Loucy (cell line): ENCODE measurements around the gene CALHM2.

Source experiments
- H2AFZ ChIP-seq: fragments of 200-600 bp; sonication (generic); 2 replicates; pipeline ENCODE4 v1.6.0; 2016; ENCODE audit warnings: antibody characterized with exemption, mild to moderate bottlenecking, low read length, moderate library complexity
- H3F3A ChIP-seq: fragments of 200-600 bp; 2 replicates; pipeline ENCODE4 v1.6.0; 2016; ENCODE audit warnings: antibody characterized with exemption, low read depth, mild to moderate bottlenecking
- H3K27me3 ChIP-seq: fragments of 200-600 bp; sonication (generic); 2 replicates; pipeline ENCODE4 v1.6.1; 2014; ENCODE audit warnings: low read length, mild to moderate bottlenecking; ENCODE audit not compliant: insufficient read depth, poor library complexity, severe bottlenecking
- H3K36me3 ChIP-seq: fragments of 200-600 bp; sonication (generic); 2 replicates; pipeline ENCODE4 v1.6.1; 2016; ENCODE audit warnings: low read length; ENCODE audit not compliant: insufficient read depth
- H3K4me1 ChIP-seq: fragments of 200-600 bp; sonication (generic); 2 replicates; pipeline ENCODE4 v1.5.1; 2014; ENCODE audit warnings: low read length, mild to moderate bottlenecking; ENCODE audit not compliant: insufficient read depth, poor library complexity, severe bottlenecking
- H3K4me2 ChIP-seq: fragments of 200-600 bp; sonication (generic); 2 replicates; pipeline ENCODE4 v1.6.0; 2014; ENCODE audit warnings: antibody characterized with exemption, low read length, low read depth, mild to moderate bottlenecking; ENCODE audit not compliant: poor library complexity, severe bottlenecking
- H3K4me3 ChIP-seq: fragments of 200-600 bp; sonication (generic); 2 replicates; pipeline ENCODE4 v1.5.1; 2014; ENCODE audit warnings: low read length, mild to moderate bottlenecking, mixed read lengths; ENCODE audit not compliant: poor library complexity, severe bottlenecking
- H3K79me2 ChIP-seq: fragments of 200-600 bp; sonication (generic); 2 replicates; pipeline ENCODE4 v1.6.1; 2014; ENCODE audit warnings: low read length; ENCODE audit not compliant: insufficient read depth
- H3K9ac ChIP-seq: fragments of 200-600 bp; sonication (generic); 2 replicates; pipeline ENCODE4 v1.6.0; 2014; ENCODE audit warnings: mild to moderate bottlenecking, low read depth, low read length, moderate library complexity; ENCODE audit not compliant: poor library complexity, severe bottlenecking
- H3K9me2 ChIP-seq: fragments of 200-600 bp; sonication (generic); replicated peaks from 2 replicates; pipeline ENCODE4 v1.6.1; 2016; ENCODE audit warnings: low read depth, low read length, mixed read lengths
- H3K9me3 ChIP-seq: fragments of 200-600 bp; sonication (generic); 2 replicates; pipeline ENCODE4 v1.6.1; 2014; ENCODE audit warnings: mild to moderate bottlenecking, antibody characterized with exemption, low read length, low read depth; ENCODE audit not compliant: insufficient read depth
- H4K20me1 ChIP-seq: fragments of 200-600 bp; sonication (generic); 2 replicates; pipeline ENCODE4 v1.6.0; 2014; ENCODE audit warnings: antibody characterized with exemption, low read length, mild to moderate bottlenecking; ENCODE audit not compliant: insufficient read depth, poor library complexity, severe bottlenecking
- EZH2phosphoT487 ChIP-seq: fragments of 200-600 bp; IDR thresholded peaks from 2 replicates; pipeline ENCODE4 v1.6.1; 2018; ENCODE audit warnings: antibody characterized with exemption, mild to moderate bottlenecking, moderate library complexity, borderline replicate concordance
- TF ChIP-seq, protein P1 (sequence below): fragments of 200-600 bp; sonication (generic); conservative IDR thresholded peaks from 2 replicates; pipeline ENCODE4 v1.5.1; 2014; ENCODE audit warnings: mild to moderate bottlenecking, antibody characterized with exemption, low read length

Gene CALHM2

DNA sequence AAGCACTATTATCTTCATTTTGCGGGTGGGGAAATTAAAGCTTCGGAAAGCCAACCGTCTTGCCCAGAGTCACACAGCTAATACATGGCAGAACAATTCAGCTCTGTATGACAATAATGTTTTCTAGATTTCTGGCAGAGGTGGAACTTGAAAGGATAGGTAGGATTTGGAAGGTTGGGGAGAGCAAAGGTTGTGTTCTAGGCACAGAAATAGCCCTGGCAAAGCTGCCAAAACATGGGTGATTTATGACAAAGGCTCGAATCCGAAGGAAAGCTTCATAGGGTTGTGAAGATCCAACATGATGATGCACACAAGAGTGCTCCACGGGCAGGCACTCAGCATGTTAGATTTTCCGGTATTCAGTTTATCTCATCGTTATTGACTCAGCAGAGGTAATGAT is 36.6 kb downstream of the CALHM2 start:
- peaks cover 88% of the 10 kb centered on the region; the same call in 1 of the 2 replicates for H3K36me3 ChIP-seq

DNA sequence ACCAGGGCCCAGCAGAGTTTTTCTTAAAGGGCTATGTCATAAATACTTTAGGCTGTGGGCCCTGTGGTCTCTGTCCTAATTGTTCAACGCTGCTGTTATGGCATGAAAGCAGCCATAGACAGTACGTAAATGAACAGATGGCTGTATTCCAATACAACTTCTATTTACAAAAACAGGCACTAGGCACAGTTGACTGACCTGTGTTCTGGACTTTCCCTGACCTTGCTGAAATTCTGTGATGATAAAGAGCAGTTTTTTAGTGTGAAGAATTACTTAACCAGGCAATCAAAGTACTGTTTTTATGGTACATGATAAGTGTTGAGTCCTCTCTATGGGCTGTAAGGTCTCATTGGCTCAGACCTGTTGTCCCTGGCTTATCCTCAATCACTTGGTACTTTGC is 38.6 kb downstream of the CALHM2 start:
- peaks cover 82% of the 10 kb centered on the region; the same call in 1 of the 2 replicates for H3K36me3 ChIP-seq
- no peak overlapping the region for H3K9ac ChIP-seq
- no peaks in the 10 kb centered on the region for H3K9me3 ChIP-seq
- H3K4me1 ChIP-seq = no peaks in the 10 kb centered on the region
- H3K4me2 ChIP-seq = no peak overlapping the region
- TF ChIP-seq, protein P1, sequence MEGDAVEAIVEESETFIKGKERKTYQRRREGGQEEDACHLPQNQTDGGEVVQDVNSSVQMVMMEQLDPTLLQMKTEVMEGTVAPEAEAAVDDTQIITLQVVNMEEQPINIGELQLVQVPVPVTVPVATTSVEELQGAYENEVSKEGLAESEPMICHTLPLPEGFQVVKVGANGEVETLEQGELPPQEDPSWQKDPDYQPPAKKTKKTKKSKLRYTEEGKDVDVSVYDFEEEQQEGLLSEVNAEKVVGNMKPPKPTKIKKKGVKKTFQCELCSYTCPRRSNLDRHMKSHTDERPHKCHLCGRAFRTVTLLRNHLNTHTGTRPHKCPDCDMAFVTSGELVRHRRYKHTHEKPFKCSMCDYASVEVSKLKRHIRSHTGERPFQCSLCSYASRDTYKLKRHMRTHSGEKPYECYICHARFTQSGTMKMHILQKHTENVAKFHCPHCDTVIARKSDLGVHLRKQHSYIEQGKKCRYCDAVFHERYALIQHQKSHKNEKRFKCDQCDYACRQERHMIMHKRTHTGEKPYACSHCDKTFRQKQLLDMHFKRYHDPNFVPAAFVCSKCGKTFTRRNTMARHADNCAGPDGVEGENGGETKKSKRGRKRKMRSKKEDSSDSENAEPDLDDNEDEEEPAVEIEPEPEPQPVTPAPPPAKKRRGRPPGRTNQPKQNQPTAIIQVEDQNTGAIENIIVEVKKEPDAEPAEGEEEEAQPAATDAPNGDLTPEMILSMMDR = no peak
- TF ChIP-seq EZH2phosphoT487 = no peak
- no peak overlapping the region for H2AFZ ChIP-seq
- no peaks in the 10 kb centered on the region for H3K79me2 ChIP-seq
- H3F3A ChIP-seq = no peaks in the 10 kb centered on the region
- H3K9me2 ChIP-seq = no peaks in the 10 kb centered on the region
- no peaks in the 10 kb centered on the region for H4K20me1 ChIP-seq
- H3K4me3 ChIP-seq = no peak overlapping the region
- H3K27me3 ChIP-seq = no peaks in the 10 kb centered on the region

More for the DNA sequence above, 36.6 kb downstream of the CALHM2 start:
- H3K79me2 ChIP-seq = no peaks in the 10 kb centered on the region
- H3K4me3 ChIP-seq = no peak overlapping the region
- no peaks in the 10 kb centered on the region for H3F3A ChIP-seq
- no peak overlapping the region for H2AFZ ChIP-seq
- no peak overlapping the region for H3K4me2 ChIP-seq
- no peaks in the 10 kb centered on the region for H3K27me3 ChIP-seq
- TF ChIP-seq, protein P1 = no peak
- no peak for TF ChIP-seq EZH2phosphoT487
- no peaks in the 10 kb centered on the region for H3K4me1 ChIP-seq
- no peaks in the 10 kb centered on the region for H4K20me1 ChIP-seq
- no peak overlapping the region for H3K9ac ChIP-seq
- no peaks in the 10 kb centered on the region for H3K9me2 ChIP-seq
- no peaks in the 10 kb centered on the region for H3K9me3 ChIP-seq

DNA sequence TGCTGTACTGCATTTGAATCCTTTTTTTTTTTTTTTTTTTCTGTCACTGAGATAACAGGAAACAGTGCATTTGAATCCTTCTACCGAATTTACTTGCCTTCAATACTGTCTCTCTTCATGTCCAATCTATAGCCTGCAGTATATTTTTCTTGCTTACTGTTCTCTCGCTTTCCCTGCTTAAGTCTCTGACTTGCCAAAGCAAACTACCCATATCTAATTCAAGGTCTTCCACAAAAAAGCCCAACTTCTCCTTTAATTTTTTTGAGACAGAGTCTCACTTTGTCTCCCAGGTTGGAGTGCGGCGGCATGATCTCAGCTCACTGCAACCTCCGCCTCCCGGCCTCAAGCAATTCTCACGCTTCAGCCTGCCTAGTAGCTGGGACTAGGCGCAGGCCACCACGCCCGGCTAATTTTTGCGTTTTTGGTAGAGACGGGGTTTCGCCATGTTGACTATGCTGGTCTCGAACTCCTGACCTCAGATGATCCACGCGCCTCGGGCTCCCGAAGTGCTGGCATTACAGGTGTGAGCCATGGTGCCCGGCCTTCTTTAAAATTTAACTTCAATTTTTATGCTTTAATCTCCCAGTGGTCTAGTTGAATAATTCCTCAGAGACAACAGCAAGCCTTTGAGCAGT is 54.9 kb downstream of the CALHM2 start:
- Histone ChIP-seq H4K20me1 (peaks cover 27% of the 10 kb centered on the region), H3K36me3 (peaks cover 2% of the 10 kb centered on the region; the same call in 1 of the 2 replicates), H3K9ac (peak overlapping the region; percentile 94), H3F3A (no peaks in the 10 kb centered on the region), H3K9me2 (no peaks in the 10 kb centered on the region), H3K4me3 (peak overlapping the region; percentile 92), H3K79me2 (peaks cover 80% of the 10 kb centered on the region), H3K4me1 (peaks cover 54% of the 10 kb centered on the region), H3K9me3 (no peaks in the 10 kb centered on the region), H3K27me3 (no peaks in the 10 kb centered on the region), H2AFZ (no peak overlapping the region), H3K4me2 (peak overlapping the region; percentile 94)
- TF ChIP-seq, protein P1 = no peak
- TF ChIP-seq EZH2phosphoT487 = no peak
